GM10248 (cell line): Measurements from ENCODE around the gene CLPTM1L.

ENCODE experiments used
- CTCF ChIA-PET: fragments of 300-600 bp; sonication (Branson Sonifier 250); formaldehyde crosslinking; extraction: SDS; loops from one replicate; lab custom pipeline; 2021; ENCODE audit warnings: antibody characterized with exemption; lab: Yijun Ruan, JAX
- POLR2A ChIA-PET: fragments of 350-650 bp; sonication (Branson Sonifier 250); formaldehyde crosslinking; extraction: SDS; loops from one replicate; lab custom pipeline; 2020; ENCODE audit warnings: antibody characterized with exemption; lab: Yijun Ruan, JAX
- DNase-seq: peaks from one replicate; pipeline ENCODE4 v3.0.0; 2012; ENCODE audit errors: extremely low spot score
- CTCF ChIP-seq: IDR thresholded peaks from 2 replicates; pipeline ENCODE4 v1.5.1; 2012; ENCODE audit warnings: mild to moderate bottlenecking, low read depth; ENCODE audit errors: extremely low read depth, missing control alignments, control extremely low read depth

Gene CLPTM1L

DNA sequence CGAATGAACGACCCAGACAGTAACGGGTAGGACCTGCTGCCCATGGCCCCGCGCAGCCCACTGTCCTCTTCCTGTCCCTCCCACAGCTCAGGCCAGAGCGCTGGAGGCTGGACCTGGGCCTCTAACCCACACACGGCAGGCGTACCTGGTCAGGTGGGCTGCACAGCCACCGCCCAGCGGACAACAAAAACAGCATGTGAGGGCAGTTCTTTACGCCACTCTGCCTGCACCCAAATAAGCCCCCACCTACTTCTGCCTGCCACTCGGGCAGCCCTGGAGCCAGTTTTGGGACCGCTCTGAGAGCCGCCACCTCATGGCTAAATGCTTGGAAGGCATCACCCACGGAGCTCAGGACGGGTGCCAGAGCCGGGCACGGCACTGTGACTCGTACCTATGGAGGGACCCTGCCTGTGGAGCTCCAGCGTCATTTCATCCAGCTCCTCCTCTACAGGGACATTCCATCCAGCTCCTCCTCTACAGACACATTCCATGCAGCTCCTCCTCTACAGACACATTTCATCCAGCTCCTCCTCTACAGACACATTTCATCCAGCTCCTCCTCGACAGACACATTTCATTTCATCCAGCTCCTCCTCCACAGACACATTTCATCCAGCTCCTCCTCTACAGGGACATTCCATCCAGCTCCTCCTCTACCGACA lies 18.9 kb downstream of the CLPTM1L start:
- ChIA-PET CTCF (interaction anchor here (0.8 to 1.5 kb wide), 5 partner anchors 9 to 14 kb away, joined by 3 to 7 read pairs (median 3); no protein-coding TSS in a partner anchor), POLR2A (no interaction called here)
- no peak for DNase-seq
- no peak for TF ChIP-seq CTCF

- CTCF ChIA-PET, result no interaction called here
These were observed 19.6 kb downstream of the CLPTM1L start for GRCh38 chr5:1325191-1325741.

DNA sequence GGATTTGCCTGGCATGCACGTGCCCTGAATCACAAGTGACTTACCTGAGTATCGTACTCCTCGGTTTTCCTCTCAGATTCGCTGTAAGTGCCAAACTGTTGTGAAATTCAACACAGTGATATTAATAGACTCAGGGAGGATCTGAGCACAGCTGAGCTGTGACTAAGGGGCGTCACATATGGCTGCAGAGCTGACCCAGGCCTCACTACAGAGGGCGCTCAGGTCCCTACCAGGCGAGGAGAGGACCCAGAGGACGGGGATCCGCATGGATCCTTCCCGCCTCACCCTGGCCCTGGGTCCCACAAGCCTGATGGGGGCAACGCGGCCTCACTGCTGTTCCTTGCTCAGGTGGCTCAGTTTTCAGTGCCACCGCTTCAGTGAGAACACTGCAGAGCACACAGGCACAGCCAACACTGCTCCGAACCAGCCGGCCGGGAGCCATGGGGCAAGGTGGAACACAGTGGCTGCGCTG lies 20.1 kb downstream of the CLPTM1L start:
- POLR2A ChIA-PET, result no interaction called here
- CTCF ChIA-PET, result no interaction called here
- no peak for DNase-seq
- no peak for TF ChIP-seq CTCF

More at GRCh38 chr5:1325191-1325741, 19.6 kb downstream of the CLPTM1L start:
- DNase-seq, result no peak
- POLR2A ChIA-PET, result no interaction called here
- no peak for TF ChIP-seq CTCF

DNA sequence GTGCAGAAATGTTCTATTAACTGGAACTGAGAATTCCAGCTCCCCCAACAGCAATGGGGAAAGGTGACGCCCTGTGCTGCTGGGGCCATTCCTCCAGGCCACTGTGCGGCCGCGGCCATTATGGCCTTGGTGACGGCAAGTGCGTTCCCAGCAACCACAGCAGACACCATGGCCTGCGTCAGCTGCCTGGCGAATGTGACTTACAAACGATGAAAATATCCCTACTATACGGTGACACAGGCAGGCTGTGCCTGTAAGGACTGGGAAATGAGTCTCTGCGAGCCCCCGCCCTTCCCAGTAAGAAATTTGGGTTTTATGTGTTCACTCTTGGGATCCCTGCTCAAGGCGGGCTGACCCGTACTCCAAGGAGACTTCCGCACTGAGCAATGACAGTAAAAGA lies 20.6 kb downstream of the CLPTM1L start:
- ChIA-PET CTCF (interaction anchor here (0.7 kb wide), 1 partner anchor 11 kb away, joined by 3 read pairs; no protein-coding TSS in a partner anchor), POLR2A (no interaction called here)
- no peak for DNase-seq
- TF ChIP-seq CTCF, result no peak

- no peak for TF ChIP-seq CTCF
- no peak for DNase-seq
- ChIA-PET POLR2A (no interaction called here), CTCF (interaction anchor here (0.7 kb wide), 1 partner anchor 11 kb away, joined by 3 read pairs; no protein-coding TSS in a partner anchor)
These were observed 21.1 kb downstream of the CLPTM1L start for GRCh38 chr5:1323803-1324173.

DNA sequence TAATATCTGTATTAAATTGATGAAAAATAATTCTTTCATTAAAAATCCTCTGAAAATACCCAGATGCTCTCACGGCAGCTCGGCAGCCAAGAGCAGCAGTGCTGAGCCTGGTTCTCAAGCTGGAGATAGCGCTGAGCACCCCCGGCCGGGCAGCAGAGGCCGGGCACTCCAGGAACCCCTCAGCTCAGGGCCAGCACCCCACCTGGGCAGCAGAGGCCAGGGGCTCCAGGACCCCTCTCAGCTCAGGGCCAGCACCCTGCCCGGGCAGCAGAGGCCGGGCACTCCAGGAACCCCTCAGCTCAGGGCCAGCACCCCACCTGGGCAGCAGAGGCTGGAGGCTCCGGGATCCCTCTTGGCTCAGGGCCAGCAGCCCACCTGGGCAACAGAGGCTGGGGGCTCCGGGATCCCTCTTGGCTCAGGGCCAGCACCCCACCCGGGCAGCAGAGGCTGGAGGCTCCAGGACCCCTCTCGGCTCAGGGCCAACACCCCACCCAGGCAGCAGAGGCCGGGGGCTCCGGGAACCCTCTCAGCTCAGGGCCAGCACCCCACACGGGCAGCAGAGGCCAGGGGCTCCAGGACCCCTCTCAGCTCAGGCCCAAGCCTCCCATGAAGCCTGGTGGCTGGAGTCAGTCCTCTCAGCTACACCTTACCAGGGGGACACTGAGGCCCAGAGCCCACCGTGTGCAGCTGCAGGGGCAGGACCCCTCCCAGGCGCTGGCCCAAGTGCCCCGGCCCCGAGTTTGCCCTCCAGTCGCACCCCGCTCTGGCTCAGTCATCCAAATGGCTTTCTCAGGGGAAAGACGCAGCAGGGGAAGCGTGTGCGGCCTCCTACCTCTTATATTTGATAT lies 21.7 kb downstream of the CLPTM1L start:
- DNase-seq, result no peak
- POLR2A ChIA-PET, result no interaction called here
- CTCF ChIA-PET, result interaction anchor here (1.3 kb wide), 1 partner anchor 20 kb away, joined by 3 read pairs; no protein-coding TSS in a partner anchor
- TF ChIP-seq CTCF, result no peak
